Measurements from ENCODE around the gene CHST9.

CHST9 gene

GRCh38 chr18:26863921-26864497 lies 321.1 kb downstream of the CHST9 start:
- no peak for DNase-seq (ENCODE audit: low read depth)

DNA sequence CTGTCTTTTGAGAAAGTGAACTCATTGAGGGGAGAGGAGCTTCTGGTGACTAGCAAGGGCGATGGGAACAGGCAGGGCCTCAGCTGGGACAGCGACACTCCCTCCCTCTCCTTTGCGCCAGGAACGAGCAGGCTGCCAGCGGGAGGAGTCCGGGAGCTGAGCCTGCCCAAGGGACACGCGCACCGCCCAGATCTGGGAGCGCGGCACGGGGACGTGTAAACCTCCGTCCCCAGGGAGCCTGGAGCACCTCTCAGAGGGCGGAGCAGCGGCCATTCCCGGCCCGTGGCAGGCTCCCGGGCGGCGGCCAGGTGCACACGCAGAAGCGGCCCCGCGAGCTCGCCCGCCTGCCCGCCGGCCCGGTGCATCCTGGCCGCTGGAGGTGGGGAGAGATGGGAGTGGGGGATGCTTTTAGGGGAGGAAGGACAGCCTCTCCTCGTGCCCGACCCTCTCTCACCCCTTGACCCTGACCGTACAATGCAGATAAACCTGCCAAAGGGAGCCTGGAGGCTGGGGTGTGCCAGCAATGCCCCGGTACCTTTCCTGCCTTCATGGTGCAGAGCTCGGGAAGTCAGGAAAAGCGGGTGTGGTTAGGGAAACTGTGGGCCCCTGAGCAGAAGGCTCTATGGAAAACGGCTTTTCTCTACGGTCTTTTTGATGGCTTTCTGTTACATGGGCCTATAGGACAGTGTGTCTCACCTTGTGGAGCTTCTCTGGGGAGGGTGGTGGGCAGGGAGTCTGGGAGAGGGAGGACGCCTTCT lies 321.8 kb downstream of the CHST9 start:
- DNase-seq (ENCODE audit: low read depth): no peak

DNA sequence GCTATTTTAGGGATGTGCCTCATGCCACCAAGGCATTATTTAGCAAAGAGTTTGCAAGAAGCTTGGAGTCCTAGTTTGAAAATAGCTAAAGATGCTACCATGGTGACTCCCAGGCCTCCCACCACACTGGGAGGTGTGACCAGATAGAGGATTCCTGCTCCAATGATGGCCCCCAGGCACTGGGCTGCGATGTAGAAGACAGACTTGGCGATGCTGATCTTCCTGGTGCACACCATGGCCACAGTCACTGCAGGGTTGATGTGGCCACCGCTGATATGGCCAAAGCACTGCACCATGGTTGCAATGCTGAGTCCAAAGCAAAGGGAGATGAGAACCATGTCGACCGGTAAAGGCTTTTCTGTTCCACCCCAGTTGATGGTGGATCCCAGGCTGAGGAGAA lies 323.0 kb downstream of the CHST9 start:
- DNase-seq (ENCODE audit: low read depth): no peak

All from activated T-cell treated with anti-CD3 and anti-CD28 coated beads for 48 hours (primary cell).